Cardiac muscle cell (in vitro differentiated cells and primary cell): ENCODE results near the gene VSIG10L. TPM values are rescaled to one million over a fixed set of nuclear protein-coding genes. Genes with fewer than 3 reads are reported as not detected.

Source experiments
- DNase-seq, 2 donors: peaks; one replicate each; pipeline versions ENCODE4 v3.0.0 to v3.0.0-alpha.2; 2010 to 2017; ENCODE audit warnings: low read depth in 1 of 2, low spot score in 1 of 2
- H3K27ac ChIP-seq: fragments of 200-600 bp; sonication (generic); 2 replicates; pipeline ENCODE4 v1.5.1; 2016
- H3K27me3 ChIP-seq: fragments of 200-600 bp; sonication (generic); 2 replicates; pipeline ENCODE4 v1.6.0; 2016; ENCODE audit warnings: control low read depth
- H3K36me3 ChIP-seq: fragments of 200-600 bp; sonication (generic); 2 replicates; pipeline ENCODE4 v1.5.1; 2016; ENCODE audit warnings: control low read depth
- H3K4me1 ChIP-seq: fragments of 200-600 bp; sonication (generic); 2 replicates; pipeline ENCODE4 v1.8.1; 2017; ENCODE audit warnings: low read depth, mild to moderate bottlenecking, mixed run types
- H3K4me3 ChIP-seq: fragments of 200-600 bp; sonication (generic); 2 replicates; pipeline ENCODE4 v1.5.1; 2016; ENCODE audit warnings: mild to moderate bottlenecking
- H3K9me3 ChIP-seq: fragments of 200-600 bp; sonication (generic); 2 replicates; pipeline ENCODE4 v1.5.1; 2017; ENCODE audit warnings: low read depth, mild to moderate bottlenecking, control low read depth
- CTCF ChIP-seq: IDR thresholded peaks from 2 replicates; pipeline ENCODE4 v1.5.1; 2012; ENCODE audit warnings: low read depth, mild to moderate bottlenecking, low read length
- polyA plus RNA-seq: library from polyadenylated mRNA; unstranded; fragments of >200 nt; fragmentation: Nextera tagmentation; extraction: Ambion mirVana; gene quantifications from 2 replicates; pipeline ENCODE4 v1.2.1, GENCODE V29; 2016
- total RNA-seq: library from RNA; depleted of rRNA; stranded (reverse); fragments of >200 nt; gene quantifications from 2 replicates; pipeline ENCODE4 v1.2.3, GENCODE V29; 2016

The VSIG10L gene
- total and polyA plus RNA-seq, 2 experiments from 2014 or later = 5.0 to 9.1 TPM

DNA sequence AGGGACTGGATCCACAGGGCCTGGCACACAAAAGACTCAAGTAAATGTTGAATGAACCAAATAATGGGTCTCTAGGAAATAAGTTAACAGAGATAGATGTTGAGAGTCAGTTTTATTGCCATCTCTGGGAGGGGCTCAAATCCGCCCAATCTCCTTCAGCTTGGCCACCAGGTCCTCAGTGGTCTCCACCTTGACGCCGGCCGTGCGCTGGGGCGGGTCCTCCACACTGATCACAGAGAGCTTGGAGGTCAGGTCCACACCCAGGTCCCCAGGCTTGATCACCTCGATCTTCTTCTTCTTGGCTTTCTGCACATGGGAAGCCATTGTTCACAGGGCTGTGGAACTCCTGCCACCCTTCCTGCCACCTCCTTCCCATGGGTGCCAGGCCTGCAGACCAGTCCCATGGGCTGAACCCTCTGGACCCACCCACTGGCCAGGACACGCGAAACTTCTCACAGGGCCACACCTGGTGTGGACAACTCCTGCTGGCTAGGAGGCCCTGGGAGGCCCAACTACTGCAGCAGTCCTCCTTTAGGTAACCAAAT is 3.2 kb upstream of the VSIG10L start:
- Histone ChIP-seq H3K27me3 (no peaks in the 10 kb centered on the region), H3K9me3 (no peaks in the 10 kb centered on the region), H3K4me3 (no peak overlapping the region), H3K4me1 (peaks cover 3% of the 10 kb centered on the region), H3K27ac (no peak overlapping the region), H3K36me3 (peaks cover 4% of the 10 kb centered on the region)
- no peak for TF ChIP-seq CTCF
- DNase-seq = no peak

DNA sequence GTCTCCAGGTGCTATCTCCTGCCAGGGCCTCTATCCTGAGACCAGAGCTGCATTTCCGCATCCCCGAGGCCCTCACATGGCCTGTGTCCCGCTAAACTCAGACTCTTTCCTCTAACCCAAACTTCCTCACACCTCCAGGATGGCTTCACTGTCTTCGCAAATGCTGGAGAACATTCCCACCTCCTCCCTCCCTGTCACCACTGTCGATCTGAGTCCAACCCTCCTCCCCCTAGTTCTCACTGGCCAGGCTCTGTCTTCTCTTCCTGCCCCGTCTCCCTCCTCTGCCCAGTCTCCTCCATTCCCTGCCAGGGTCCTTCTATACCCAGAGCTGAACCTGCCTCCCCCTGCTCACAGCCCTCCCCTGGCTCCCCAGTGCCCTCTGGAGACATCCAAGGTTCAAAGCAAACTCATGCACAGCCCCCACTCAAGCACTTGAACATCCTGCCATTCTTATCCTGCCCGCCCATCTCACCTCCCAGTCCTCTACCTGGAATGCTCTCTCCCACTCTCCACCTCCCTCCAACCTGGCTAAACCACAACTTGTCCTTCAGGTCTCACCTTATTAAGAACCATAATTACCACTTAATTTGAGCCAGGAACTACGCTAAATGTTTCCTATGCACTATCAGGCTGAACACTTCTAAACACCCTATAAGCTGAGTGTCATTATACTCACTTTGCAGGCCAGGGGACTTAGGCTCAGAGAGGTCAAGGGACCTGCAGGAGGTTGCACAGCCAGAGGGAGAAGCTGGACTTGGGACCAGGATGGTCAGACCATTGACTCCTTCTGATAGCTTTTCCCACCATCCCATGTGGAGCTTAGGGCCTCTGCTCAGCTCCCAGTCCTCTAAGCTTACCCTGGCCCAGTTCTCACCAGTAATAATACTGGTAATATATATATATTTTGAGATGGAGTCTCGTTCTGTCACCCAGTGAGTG is 961 bp upstream of the VSIG10L start:
- Histone ChIP-seq H3K4me1 (peaks cover 3% of the 10 kb centered on the region), H3K36me3 (peaks cover 3% of the 10 kb centered on the region), H3K9me3 (no peaks in the 10 kb centered on the region), H3K4me3 (no peak overlapping the region), H3K27me3 (no peaks in the 10 kb centered on the region), H3K27ac (no peak overlapping the region)
- no peak for TF ChIP-seq CTCF
- no peak for DNase-seq

- no peak overlapping the region for H3K4me3 ChIP-seq
- no peaks in the 10 kb centered on the region for H3K9me3 ChIP-seq
- DNase-seq = no peak
- peaks cover 3% of the 10 kb centered on the region for H3K36me3 ChIP-seq
- no peaks in the 10 kb centered on the region for H3K27me3 ChIP-seq
- no peak for TF ChIP-seq CTCF
- H3K4me1 ChIP-seq = peaks cover 3% of the 10 kb centered on the region
- no peak overlapping the region for H3K27ac ChIP-seq
Measured at GRCh38 chr19:51341066-51341465, 873 bp downstream of the VSIG10L start.

DNA sequence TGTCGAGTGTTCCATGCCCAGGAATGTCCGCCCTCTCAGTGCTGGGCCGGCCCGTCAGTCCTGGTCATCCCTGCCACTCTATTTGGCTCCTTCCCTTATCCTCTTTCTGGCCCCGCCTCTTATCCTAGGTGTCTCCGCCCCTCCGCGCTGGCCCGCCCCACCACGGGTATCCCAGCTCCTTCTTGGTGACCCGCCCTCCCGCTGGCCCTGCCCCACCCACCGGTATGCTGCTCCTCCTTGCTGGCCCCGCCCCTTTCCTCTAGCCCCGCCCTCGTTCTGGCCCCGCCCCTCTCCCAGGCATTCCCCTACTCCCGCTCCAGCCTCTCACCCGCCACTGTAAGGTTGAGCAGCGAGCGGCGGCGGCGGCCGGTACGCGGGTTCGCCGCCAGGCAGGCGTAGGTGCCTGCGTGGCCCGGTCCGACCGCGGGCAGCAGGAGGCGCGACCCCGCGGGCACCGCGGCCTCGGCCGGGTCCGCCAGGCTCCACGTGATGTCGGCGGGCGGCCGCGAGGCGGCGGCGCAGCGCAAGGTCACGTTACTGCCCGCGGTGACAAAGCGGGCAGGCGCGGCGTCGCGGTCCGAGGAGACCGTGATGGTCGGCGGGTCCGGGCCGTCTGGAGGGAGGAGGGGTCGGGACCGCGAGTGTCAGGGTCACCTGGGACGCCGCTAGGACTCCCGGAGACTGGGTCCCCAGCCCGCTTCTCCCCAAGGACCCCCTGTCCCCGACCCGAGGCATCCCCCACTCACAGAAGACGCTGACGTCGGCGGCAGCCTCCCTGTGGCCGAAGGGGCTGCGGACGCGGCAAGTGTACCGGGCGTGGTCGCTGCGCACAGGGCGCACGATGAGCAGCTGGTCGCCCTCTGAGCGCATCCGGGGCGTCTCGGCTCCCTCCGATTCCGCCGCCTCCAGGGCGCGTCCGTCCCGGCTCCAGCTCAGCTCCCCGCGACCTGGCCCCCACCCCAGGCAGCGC is 2.0 kb downstream of the VSIG10L start:
- Histone ChIP-seq H3K4me3 (peak overlapping the region; percentile 62), H3K27ac (peak overlapping the region; percentile 78), H3K4me1 (peaks cover 3% of the 10 kb centered on the region), H3K9me3 (no peaks in the 10 kb centered on the region), H3K36me3 (peaks cover 3% of the 10 kb centered on the region), H3K27me3 (no peaks in the 10 kb centered on the region)
- DNase-seq = peak; percentile 98 to 99
- TF ChIP-seq CTCF = no peak

DNA sequence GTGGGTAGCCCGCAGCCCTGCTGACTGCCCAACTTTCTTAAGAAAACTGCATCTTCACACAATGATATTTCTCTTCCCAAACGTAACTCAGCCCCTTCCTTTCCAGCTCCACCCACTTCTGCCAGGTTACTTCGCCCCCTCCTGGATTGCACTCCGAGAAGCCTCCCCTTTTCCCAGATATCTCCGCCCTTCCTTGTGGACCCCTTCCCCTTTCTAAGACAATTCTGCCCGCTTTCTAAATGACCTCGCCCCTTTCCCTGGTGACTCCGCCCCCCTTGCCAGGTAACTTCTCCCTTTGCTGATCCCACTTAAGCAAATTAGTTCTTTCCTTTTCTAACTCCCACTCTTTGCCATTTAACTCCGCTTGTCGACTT is 2.6 kb downstream of the VSIG10L start:
- H3K4me3 ChIP-seq = peak overlapping the region; percentile 62
- H3K36me3 ChIP-seq = no peaks in the 10 kb centered on the region
- DNase-seq = no peak
- H3K27me3 ChIP-seq = no peaks in the 10 kb centered on the region
- peaks cover 3% of the 10 kb centered on the region for H3K4me1 ChIP-seq
- no peaks in the 10 kb centered on the region for H3K9me3 ChIP-seq
- TF ChIP-seq CTCF = no peak
- peak overlapping the region; percentile 65 for H3K27ac ChIP-seq
